SU-DHL-6 (cell line): ENCODE data around the gene HSP90AB1.

ENCODE experiments used
- H2AFZ ChIP-seq: fragments of 200-600 bp; sonication (generic); 2 replicates; pipeline ENCODE4 v1.6.1; 2014; ENCODE audit warnings: low read depth, mild to moderate bottlenecking, moderate library complexity, mixed read lengths, antibody characterized with exemption, low read length; ENCODE audit not compliant: severe bottlenecking
- H3F3A ChIP-seq: fragments of 200-600 bp; shearing (Covaris generic); 2 replicates; pipeline ENCODE4 v1.6.0; 2016; ENCODE audit warnings: antibody characterized with exemption, mild to moderate bottlenecking; ENCODE audit not compliant: insufficient read depth
- H3K27ac ChIP-seq: fragments of 200-600 bp; sonication (generic); 2 replicates; pipeline ENCODE4 v1.5.1; 2016; ENCODE audit warnings: low read depth, mild to moderate bottlenecking, low read length, moderate library complexity, mixed read lengths
- H3K27me3 ChIP-seq: fragments of 200-600 bp; sonication (generic), shearing (Covaris generic); 2 replicates; pipeline ENCODE4 v1.6.0; 2014; ENCODE audit warnings: mild to moderate bottlenecking, low read length
- H3K36me3 ChIP-seq: fragments of 200-600 bp; sonication (generic); 2 replicates; pipeline ENCODE4 v1.6.1; 2014; ENCODE audit warnings: mild to moderate bottlenecking, low read length, mixed read lengths
- H3K4me2 ChIP-seq: fragments of 300-600, 200-600 bp; shearing (Covaris generic), sonication (generic); 2 replicates; pipeline ENCODE4 v1.6.0; 2014; ENCODE audit warnings: low read length, low read depth, mild to moderate bottlenecking; ENCODE audit not compliant: poor library complexity, severe bottlenecking
- H3K4me3 ChIP-seq: fragments of 200-600 bp; sonication (generic); 2 replicates; pipeline ENCODE4 v1.5.1; 2014; ENCODE audit warnings: antibody characterized with exemption, low read length, mild to moderate bottlenecking, mixed read lengths; ENCODE audit not compliant: insufficient read depth, poor library complexity, severe bottlenecking
- H3K79me2 ChIP-seq: fragments of 200-600 bp; sonication (generic); 2 replicates; pipeline ENCODE4 v1.6.1; 2014; ENCODE audit warnings: mild to moderate bottlenecking, low read length, moderate library complexity; ENCODE audit not compliant: insufficient read depth
- H3K9ac ChIP-seq: fragments of 200-600 bp; sonication (generic); 2 replicates; pipeline ENCODE4 v1.7.0; 2014; ENCODE audit warnings: mild to moderate bottlenecking, low read length
- H3K9me2 ChIP-seq: fragments of 200-600 bp; sonication (generic); replicated peaks from 2 replicates; pipeline ENCODE4 v1.6.1; 2014; ENCODE audit warnings: low read length; ENCODE audit not compliant: insufficient read depth
- H3K9me3 ChIP-seq: fragments of 200-600 bp; sonication (generic); 2 replicates; pipeline ENCODE4 v1.6.1; 2014; ENCODE audit warnings: low read length, mixed read lengths; ENCODE audit not compliant: insufficient read depth
- H4K20me1 ChIP-seq: fragments of 200-600 bp; sonication (generic); 2 replicates; pipeline ENCODE4 v1.6.1; 2014; ENCODE audit warnings: low read depth, mild to moderate bottlenecking, antibody characterized with exemption, low read length, moderate library complexity, mixed read lengths
- CTCF ChIP-seq: fragments of 200-600 bp; sonication (generic); IDR thresholded peaks from one replicate; pipeline ENCODE4 v1.5.1; 2017; ENCODE audit warnings: antibody characterized with exemption, mild to moderate bottlenecking, low read length, moderate library complexity; ENCODE audit not compliant: insufficient read depth, poor library complexity, severe bottlenecking
- EZH2phosphoT487 ChIP-seq: fragments of 200-600 bp; sonication (generic), shearing (Covaris generic); conservative IDR thresholded peaks from 2 replicates; pipeline ENCODE4 v1.6.1; 2018; ENCODE audit warnings: mild to moderate bottlenecking, antibody characterized with exemption, low read length, moderate library complexity, mixed read lengths

The HSP90AB1 gene

GRCh38 chr6:44263354-44264100 lies 16.6 kb downstream of the HSP90AB1 start:
- H3K4me3 ChIP-seq = peak overlapping the region; percentile 78
- H3K36me3 ChIP-seq = no peaks in the 10 kb centered on the region
- no peaks in the 10 kb centered on the region for H3K27me3 ChIP-seq
- H4K20me1 ChIP-seq = no peaks in the 10 kb centered on the region
- peaks cover 41% of the 10 kb centered on the region for H3F3A ChIP-seq
- H3K9ac ChIP-seq = peak overlapping the region; percentile 80
- H3K9me2 ChIP-seq = no peaks in the 10 kb centered on the region
- no peaks in the 10 kb centered on the region for H3K9me3 ChIP-seq
- H3K4me2 ChIP-seq = peak overlapping the region; percentile 91
- peaks cover 29% of the 10 kb centered on the region for H3K79me2 ChIP-seq
- peak overlapping the region; percentile 86 for H3K27ac ChIP-seq
- no peak for TF ChIP-seq EZH2phosphoT487
- TF ChIP-seq CTCF = no peak
- no peak overlapping the region for H2AFZ ChIP-seq

GRCh38 chr6:44264154-44265006 lies 17.5 kb downstream of the HSP90AB1 start:
- peaks cover 36% of the 10 kb centered on the region for H3F3A ChIP-seq
- H3K27me3 ChIP-seq = no peaks in the 10 kb centered on the region
- H3K79me2 ChIP-seq = peaks cover 29% of the 10 kb centered on the region
- peak overlapping the region; percentile 80 for H3K9ac ChIP-seq
- H3K4me2 ChIP-seq = peak overlapping the region; percentile 91
- H4K20me1 ChIP-seq = no peaks in the 10 kb centered on the region
- H2AFZ ChIP-seq = peak overlapping the region; percentile 29
- no peaks in the 10 kb centered on the region for H3K9me3 ChIP-seq
- H3K9me2 ChIP-seq = no peaks in the 10 kb centered on the region
- H3K4me3 ChIP-seq = peak overlapping the region; percentile 78
- peak overlapping the region; percentile 86 for H3K27ac ChIP-seq
- H3K36me3 ChIP-seq = no peaks in the 10 kb centered on the region
- TF ChIP-seq CTCF (no peak), EZH2phosphoT487 (no peak)

DNA sequence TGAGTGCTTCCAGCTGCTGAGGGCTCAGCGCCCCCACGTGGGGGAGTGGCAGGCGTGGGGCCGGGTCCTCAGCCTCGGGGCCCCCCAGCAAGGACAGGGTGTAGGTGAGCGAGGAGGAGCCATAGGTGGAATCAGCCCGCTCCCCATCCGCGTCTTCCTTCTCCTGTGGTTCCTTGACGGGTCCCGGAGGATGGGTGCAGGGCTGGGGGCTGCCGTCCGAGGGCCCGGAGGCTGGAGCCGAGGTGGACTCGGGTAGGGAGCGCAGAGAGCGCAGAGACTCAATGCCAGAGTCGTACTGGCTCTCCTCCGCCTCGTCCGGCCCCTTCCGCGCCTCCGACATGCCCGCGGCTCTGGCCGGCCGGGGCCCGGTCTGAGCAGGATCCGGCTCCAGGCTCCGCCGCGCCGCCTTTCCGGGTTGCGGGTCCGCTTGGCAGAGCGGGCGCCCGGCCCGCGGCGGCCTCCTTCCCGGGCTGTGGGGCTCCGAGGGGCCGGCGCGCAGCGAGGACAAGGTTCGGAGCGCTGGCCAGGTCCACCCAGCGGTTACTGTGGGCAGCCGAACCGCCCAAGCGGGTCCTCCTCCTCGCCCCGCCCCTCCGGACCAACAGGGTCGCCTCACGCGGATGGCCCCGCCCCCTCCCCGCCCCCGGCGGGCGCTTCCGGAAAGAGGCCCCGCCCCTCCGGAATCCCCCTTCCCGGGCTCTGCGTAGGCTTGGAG lies 18.3 kb downstream of the HSP90AB1 start, which contains the start of gene NFKBIE:
NFKBIE (minus strand) TSS at position 545 of the 715 bp plus-strand sequence; CDS start at position 340, 205 bp downstream.
- TF ChIP-seq EZH2phosphoT487 (no peak), CTCF (peak; percentile 90)
- H3K9me2 ChIP-seq = no peaks in the 10 kb centered on the region
- peak within 1 kb of the TSS; percentile 91 for H3K4me2 ChIP-seq
- H3K9ac ChIP-seq = peak within 1 kb of the TSS; percentile 80
- peak within 1 kb of the TSS; percentile 86 for H3K27ac ChIP-seq
- H3K9me3 ChIP-seq = no peaks in the 10 kb centered on the region
- H3K79me2 ChIP-seq = peaks cover 29% of the 10 kb centered on the region
- H3K36me3 ChIP-seq = no peaks in the 10 kb centered on the region
- no peaks in the 10 kb centered on the region for H4K20me1 ChIP-seq
- H3F3A ChIP-seq = peaks cover 44% of the 10 kb centered on the region
- peak within 1 kb of the TSS; percentile 78 for H3K4me3 ChIP-seq
- peak within 1 kb of the TSS; percentile 29 for H2AFZ ChIP-seq
- no peaks in the 10 kb centered on the region for H3K27me3 ChIP-seq
